Measurements from ENCODE around the gene PLEKHH2. TPM values are rescaled to one million over a fixed set of nuclear protein-coding genes. Genes with fewer than 3 reads are reported as not detected.
A peak's percentile ranks its signal among the peaks of the same experiment; 100 is the strongest.
"Not testable (repeated sequence)": the region's sequence is repeated elsewhere in the genome, so short reads cannot be mapped to it uniquely, and the experiment has no call there.

Gene PLEKHH2
- total RNA-seq = 16.2 TPM

DNA sequence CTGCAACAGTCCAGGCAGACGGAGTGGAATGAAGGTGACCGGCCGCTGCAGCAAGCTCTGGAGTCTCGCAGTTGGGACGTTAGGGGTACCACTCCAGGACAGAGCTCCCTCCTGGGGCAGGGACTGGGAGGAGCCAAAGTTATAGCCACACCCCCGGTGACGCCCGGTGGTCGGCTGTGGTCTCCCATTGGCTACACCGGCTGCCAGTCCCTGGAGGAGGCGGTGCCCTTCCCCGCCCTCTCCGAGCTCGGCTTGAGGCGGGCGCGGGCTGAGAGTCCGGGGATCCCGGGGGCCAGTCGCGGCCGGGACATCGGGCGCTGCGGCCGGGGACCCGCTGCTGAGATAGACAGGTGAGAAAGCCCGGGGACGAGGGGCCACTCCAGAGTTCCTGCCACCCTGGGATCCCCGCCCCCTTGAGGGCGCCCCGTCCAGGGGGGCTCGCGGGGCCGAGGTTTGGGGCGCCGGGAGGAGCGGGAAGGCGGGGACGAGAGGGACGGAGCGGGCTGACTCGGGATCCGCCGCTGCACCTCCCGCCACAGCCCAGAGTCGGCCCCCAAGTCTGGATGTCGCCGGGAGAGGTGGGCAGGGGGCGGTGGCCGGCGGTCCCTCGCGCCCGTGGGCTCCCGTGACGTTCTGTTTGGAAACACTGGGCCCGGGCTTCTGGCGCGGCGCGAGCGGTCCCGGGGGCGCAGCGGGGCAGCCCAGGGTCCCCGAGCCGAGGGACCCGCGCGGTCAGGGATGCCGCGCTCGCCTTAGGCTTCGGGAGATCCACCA lies at the start of gene PLEKHH2:
PLEKHH2 (plus strand) TSS at position 231 of the 774 bp plus-strand sequence. CDS start 7,414 bp downstream, outside the sequence.
- Histone ChIP-seq H3K4me1 (ENCODE audit: control insufficient read depth in 3 of 3, insufficient read depth in 3 of 3, low read length in 3 of 3) (peaks cover 0 to 9% (median 4%) of the 10 kb centered on the region in 3 donors), H3K36me3 (ENCODE audit: control insufficient read depth in 3 of 3, insufficient read depth in 3 of 3, low read length in 3 of 3) (no peaks in the 10 kb centered on the region), H3K27ac (ENCODE audit: low read depth, low read length) (peak within 1 kb of the TSS; percentile 25), H3K9me3 (ENCODE audit: control insufficient read depth in 3 of 3, low read length in 3 of 3) (no peaks in the 10 kb centered on the region), H3K9ac (ENCODE audit: low read depth in 1 of 3, low read length in 3 of 3) (peak within 1 kb of the TSS; percentile 35 to 69 (median 67)), H3K4me3 (ENCODE audit: low read length in 3 of 3) (peak within 1 kb of the TSS; percentile 63 to 75 (median 65)), H3K27me3 (ENCODE audit: control insufficient read depth in 3 of 3, insufficient read depth in 3 of 3, low read length in 3 of 3) (peaks cover 19 to 32% (median 20%) of the 10 kb centered on the region in 3 donors)

DNA sequence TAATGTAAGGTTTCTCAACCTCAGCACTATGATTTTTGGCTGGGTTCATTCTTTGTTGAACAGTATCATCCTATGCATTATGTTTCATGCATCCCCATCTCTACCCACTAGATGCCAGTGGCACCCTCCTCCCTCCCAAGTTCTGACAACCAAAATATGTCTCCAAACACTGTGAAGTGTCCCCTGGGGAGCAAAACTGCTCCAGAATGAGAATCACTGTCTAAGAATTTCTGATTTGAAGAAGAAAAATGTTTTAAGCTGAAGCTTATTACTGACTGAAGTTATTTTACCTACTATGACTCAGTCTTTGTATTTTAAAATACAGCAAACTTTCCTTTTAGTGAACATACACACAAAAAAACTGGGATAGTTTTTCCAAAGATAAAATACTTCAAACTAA lies 44.6 kb upstream of the PLEKHH2 start:
- no peak overlapping the region for H3K9ac ChIP-seq (ENCODE audit: low read depth in 1 of 3, low read length in 3 of 3)
- peaks cover 6 to 17% (median 14%) of the 10 kb centered on the region in 3 donors for H3K4me1 ChIP-seq (ENCODE audit: control insufficient read depth in 3 of 3, insufficient read depth in 3 of 3, low read length in 3 of 3)
- peaks cover 3 to 20% (median 16%) of the 10 kb centered on the region in 3 donors for H3K36me3 ChIP-seq (ENCODE audit: control insufficient read depth in 3 of 3, insufficient read depth in 3 of 3, low read length in 3 of 3)
- no peaks in the 10 kb centered on the region for H3K27me3 ChIP-seq (ENCODE audit: control insufficient read depth in 3 of 3, insufficient read depth in 3 of 3, low read length in 3 of 3)
- H3K9me3 ChIP-seq (ENCODE audit: control insufficient read depth in 3 of 3, low read length in 3 of 3) = no peaks in the 10 kb centered on the region
- no peak overlapping the region for H3K4me3 ChIP-seq (ENCODE audit: low read length in 3 of 3)
- H3K27ac ChIP-seq (ENCODE audit: low read depth, low read length) = no peak overlapping the region

DNA sequence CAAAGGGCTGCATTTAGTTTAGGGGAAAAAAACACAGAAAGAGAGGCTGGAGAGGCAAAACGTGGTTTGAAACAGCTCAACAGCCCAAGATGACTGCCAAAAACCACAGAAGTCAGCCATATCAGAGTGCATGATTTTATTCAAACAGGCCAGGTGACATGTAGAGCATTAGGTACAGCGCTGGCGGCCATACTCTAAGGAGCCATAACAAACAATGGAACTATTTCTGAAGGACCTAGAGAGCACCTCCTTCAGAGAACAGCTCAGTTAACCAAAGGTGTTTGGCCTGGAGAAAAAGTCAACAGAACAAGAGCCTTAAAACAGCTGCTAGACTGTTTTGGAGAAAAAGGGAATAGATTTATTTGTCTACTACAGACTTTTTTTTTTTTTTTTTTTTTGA lies 43.8 kb upstream of the PLEKHH2 start:
- peaks cover 6 to 17% (median 14%) of the 10 kb centered on the region in 3 donors for H3K4me1 ChIP-seq (ENCODE audit: control insufficient read depth in 3 of 3, insufficient read depth in 3 of 3, low read length in 3 of 3)
- H3K27ac ChIP-seq (ENCODE audit: low read depth, low read length) = no peak overlapping the region
- no peak overlapping the region for H3K4me3 ChIP-seq (ENCODE audit: low read length in 3 of 3)
- no peak overlapping the region for H3K9ac ChIP-seq (ENCODE audit: low read depth in 1 of 3, low read length in 3 of 3)
- H3K9me3 ChIP-seq (ENCODE audit: control insufficient read depth in 3 of 3, low read length in 3 of 3) = no peaks in the 10 kb centered on the region
- peaks cover 3 to 17% (median 16%) of the 10 kb centered on the region in 3 donors for H3K36me3 ChIP-seq (ENCODE audit: control insufficient read depth in 3 of 3, insufficient read depth in 3 of 3, low read length in 3 of 3)
- no peaks in the 10 kb centered on the region for H3K27me3 ChIP-seq (ENCODE audit: control insufficient read depth in 3 of 3, insufficient read depth in 3 of 3, low read length in 3 of 3)

DNA sequence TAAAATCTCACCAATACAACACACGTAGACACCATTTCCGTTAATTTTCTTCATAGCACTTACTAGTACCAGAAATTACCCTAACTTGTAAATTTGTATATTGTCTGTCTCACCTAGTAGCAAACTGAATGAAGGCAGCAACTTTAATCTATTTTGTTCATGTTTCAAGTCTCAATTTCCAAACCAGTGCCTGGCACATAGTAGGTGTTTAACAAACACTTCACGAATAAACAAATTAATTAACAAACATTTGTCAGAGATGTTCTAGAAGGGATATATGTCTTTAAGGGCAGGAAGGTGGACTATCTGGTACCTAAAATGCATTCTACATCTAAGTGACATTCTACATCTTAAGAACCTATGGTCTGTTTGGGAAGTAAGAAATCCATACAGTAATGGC lies 42.2 kb upstream of the PLEKHH2 start:
- H3K27me3 ChIP-seq (ENCODE audit: control insufficient read depth in 3 of 3, insufficient read depth in 3 of 3, low read length in 3 of 3) = no peaks in the 10 kb centered on the region
- H3K36me3 ChIP-seq (ENCODE audit: control insufficient read depth in 3 of 3, insufficient read depth in 3 of 3, low read length in 3 of 3) = peaks cover 0 to 10% (median 10%) of the 10 kb centered on the region in 3 donors
- peak overlapping the region; percentile 93 to 99 (median 96) for H3K4me3 ChIP-seq (ENCODE audit: low read length in 3 of 3)
- peak overlapping the region; percentile 89 to 93 (median 89) for H3K9ac ChIP-seq (ENCODE audit: low read depth in 1 of 3, low read length in 3 of 3)
- H3K4me1 ChIP-seq (ENCODE audit: control insufficient read depth in 3 of 3, insufficient read depth in 3 of 3, low read length in 3 of 3) = peaks cover 6 to 17% (median 14%) of the 10 kb centered on the region in 3 donors
- no peaks in the 10 kb centered on the region for H3K9me3 ChIP-seq (ENCODE audit: control insufficient read depth in 3 of 3, low read length in 3 of 3)
- H3K27ac ChIP-seq (ENCODE audit: low read depth, low read length) = peak overlapping the region; percentile 93

DNA sequence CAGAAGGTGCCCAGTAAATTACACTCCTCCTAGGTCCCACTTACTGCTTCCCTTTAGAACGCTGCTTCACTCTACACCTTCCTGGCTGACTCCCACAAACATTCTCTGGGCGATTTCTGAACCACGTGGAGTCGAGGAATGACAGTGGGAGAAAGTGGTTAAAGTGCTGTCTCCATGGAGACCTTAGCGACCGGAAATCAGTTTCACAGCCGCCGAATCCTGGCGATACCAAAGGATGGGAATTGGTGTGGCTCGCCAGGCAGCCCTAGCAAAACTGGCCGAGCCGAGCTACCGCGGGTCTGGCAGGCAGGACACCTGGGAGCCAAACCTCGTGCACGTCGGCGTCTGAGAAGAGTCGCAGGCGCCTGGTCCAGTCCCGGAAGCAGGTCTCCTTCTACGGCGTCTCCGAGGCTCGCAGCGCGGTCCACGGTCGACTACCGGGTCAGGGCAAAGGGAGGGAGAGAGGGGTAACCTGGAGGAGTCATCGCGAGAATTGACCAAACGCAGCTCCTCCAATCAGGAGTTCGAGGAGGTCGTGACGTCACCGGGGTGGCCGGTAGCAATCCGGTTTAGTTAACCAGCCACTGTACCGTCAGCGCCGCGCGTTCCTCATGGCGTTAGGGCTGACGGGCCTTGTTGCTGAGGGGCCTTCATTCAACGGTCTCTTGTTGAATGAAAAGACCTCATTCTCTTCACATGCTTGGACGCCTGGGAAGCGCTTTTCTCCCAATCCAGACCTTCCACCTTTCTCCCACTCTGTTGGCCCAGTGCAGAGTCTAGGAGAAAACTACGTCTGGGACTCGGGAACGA lies 41.3 kb upstream of the PLEKHH2 start, which contains the start of gene THADA:
THADA (minus strand) TSS at position 436 of the 810 bp plus-strand sequence. CDS start 3,646 bp downstream, outside the sequence.
- Histone ChIP-seq H3K4me3 (ENCODE audit: low read length in 3 of 3) (peak within 1 kb of the TSS; percentile 93 to 99 (median 96)), H3K9ac (ENCODE audit: low read depth in 1 of 3, low read length in 3 of 3) (peak within 1 kb of the TSS; percentile 89 to 93 (median 89)), H3K9me3 (ENCODE audit: control insufficient read depth in 3 of 3, low read length in 3 of 3) (no peaks in the 10 kb centered on the region), H3K4me1 (ENCODE audit: control insufficient read depth in 3 of 3, insufficient read depth in 3 of 3, low read length in 3 of 3) (peaks cover 6 to 17% (median 14%) of the 10 kb centered on the region in 3 donors), H3K27me3 (ENCODE audit: control insufficient read depth in 3 of 3, insufficient read depth in 3 of 3, low read length in 3 of 3) (no peaks in the 10 kb centered on the region), H3K36me3 (ENCODE audit: control insufficient read depth in 3 of 3, insufficient read depth in 3 of 3, low read length in 3 of 3) (peaks cover 0 to 5% (median 4%) of the 10 kb centered on the region in 3 donors), H3K27ac (ENCODE audit: low read depth, low read length) (peak within 1 kb of the TSS; percentile 93)

DNA sequence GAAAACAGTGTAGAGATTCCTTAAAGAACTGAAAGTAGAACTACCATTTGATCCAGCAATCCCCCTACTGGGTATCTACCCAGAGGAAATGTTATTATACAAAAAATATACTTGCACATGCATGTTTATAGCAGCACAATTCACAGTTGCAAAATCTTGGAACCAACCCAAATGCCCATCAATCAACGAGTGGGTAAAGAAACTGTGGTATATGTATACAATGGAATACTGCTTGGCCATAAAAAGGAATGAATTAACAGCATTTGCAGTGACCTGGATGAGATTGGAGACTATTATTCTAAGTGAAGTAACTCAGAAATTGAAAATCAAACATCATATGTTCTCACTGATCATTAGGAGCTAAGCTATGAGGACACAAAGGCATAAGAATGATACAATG lies 36.5 kb upstream of the PLEKHH2 start:
- H3K27ac ChIP-seq (ENCODE audit: low read depth, low read length); H3K36me3 ChIP-seq (ENCODE audit: control insufficient read depth in 3 of 3, insufficient read depth in 3 of 3, low read length in 3 of 3); H3K27me3 ChIP-seq (ENCODE audit: control insufficient read depth in 3 of 3, insufficient read depth in 3 of 3, low read length in 3 of 3); H3K4me3 ChIP-seq (ENCODE audit: low read length in 3 of 3); H3K9ac ChIP-seq (ENCODE audit: low read depth in 1 of 3, low read length in 3 of 3); H3K4me1 ChIP-seq (ENCODE audit: control insufficient read depth in 3 of 3, insufficient read depth in 3 of 3, low read length in 3 of 3); H3K9me3 ChIP-seq (ENCODE audit: control insufficient read depth in 3 of 3, low read length in 3 of 3): not testable (repeated sequence)

DNA sequence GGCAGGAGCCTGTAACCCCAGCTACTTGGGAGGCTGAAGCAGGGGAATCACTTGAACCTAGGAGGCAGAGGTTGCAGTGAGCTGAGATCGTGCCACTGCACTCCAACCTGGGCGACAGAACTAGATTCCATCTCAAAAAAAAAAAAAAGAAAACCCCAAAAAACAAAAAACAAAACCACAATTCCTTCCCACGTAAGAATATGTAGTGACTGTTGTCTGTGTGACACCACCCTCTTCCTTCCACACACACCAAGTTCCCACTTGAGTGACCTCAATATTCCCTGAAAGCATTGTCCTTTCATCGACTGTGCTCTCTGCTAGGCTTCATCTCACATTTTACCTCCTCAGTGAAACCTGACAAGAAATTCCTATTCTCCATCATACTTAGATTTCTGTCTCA lies 32.4 kb upstream of the PLEKHH2 start:
- Histone ChIP-seq H3K27ac (ENCODE audit: low read depth, low read length) (no peak overlapping the region), H3K27me3 (ENCODE audit: control insufficient read depth in 3 of 3, insufficient read depth in 3 of 3, low read length in 3 of 3) (no peaks in the 10 kb centered on the region), H3K4me1 (ENCODE audit: control insufficient read depth in 3 of 3, insufficient read depth in 3 of 3, low read length in 3 of 3) (no peaks in the 10 kb centered on the region), H3K9ac (ENCODE audit: low read depth in 1 of 3, low read length in 3 of 3) (no peak overlapping the region), H3K36me3 (ENCODE audit: control insufficient read depth in 3 of 3, insufficient read depth in 3 of 3, low read length in 3 of 3) (no peaks in the 10 kb centered on the region), H3K9me3 (ENCODE audit: control insufficient read depth in 3 of 3, low read length in 3 of 3) (no peaks in the 10 kb centered on the region), H3K4me3 (ENCODE audit: low read length in 3 of 3) (no peak overlapping the region)

DNA sequence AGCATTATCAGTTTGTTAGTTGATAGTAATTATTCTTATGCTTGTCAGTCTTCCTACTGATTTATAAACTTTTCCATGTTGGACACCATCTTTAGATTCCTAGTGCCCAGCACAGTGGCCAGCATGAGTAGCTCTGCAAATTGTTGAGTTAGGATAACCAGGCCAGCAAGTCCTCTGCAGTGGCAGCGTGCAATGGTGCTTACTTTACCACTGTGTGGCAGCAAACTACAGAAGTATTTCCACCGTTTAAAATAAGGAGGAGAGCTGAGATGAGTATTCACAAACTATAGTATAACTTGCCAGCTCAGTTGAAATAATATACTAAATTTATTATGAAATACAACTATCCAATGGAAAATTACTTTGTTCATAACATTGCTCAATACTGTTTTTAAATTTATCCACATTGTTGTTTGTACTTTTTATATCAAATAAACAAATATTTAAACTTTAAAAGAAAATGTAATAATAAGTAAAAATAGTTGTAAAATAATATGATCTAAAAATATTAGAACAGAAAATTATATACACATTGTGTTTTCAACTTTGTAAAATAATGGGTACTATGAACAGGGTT lies 31.9 kb upstream of the PLEKHH2 start:
- Histone ChIP-seq H3K27me3 (ENCODE audit: control insufficient read depth in 3 of 3, insufficient read depth in 3 of 3, low read length in 3 of 3) (no peaks in the 10 kb centered on the region), H3K9me3 (ENCODE audit: control insufficient read depth in 3 of 3, low read length in 3 of 3) (no peaks in the 10 kb centered on the region), H3K27ac (ENCODE audit: low read depth, low read length) (no peak overlapping the region), H3K9ac (ENCODE audit: low read depth in 1 of 3, low read length in 3 of 3) (no peak overlapping the region), H3K4me3 (ENCODE audit: low read length in 3 of 3) (no peak overlapping the region), H3K4me1 (ENCODE audit: control insufficient read depth in 3 of 3, insufficient read depth in 3 of 3, low read length in 3 of 3) (no peaks in the 10 kb centered on the region), H3K36me3 (ENCODE audit: control insufficient read depth in 3 of 3, insufficient read depth in 3 of 3, low read length in 3 of 3) (no peaks in the 10 kb centered on the region)

DNA sequence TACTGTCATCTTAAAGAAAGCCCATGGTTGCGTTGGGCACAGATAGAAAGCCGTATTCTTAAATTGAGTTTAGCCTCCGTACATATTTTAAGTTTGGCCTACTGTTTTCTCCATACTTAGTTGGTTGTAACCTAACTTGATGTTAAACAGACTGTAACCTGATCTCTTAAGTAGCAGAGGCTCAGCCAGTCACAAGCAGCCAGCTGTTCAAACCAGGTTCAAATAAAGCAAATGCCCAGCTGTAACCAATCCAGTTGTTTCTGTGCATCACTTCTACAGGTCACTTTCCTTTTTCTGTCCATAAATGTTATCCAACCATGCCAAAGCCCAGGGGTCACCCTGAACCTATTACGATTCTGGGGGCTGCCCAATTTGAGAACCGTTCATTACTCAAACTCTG lies 31.2 kb upstream of the PLEKHH2 start:
- Histone ChIP-seq H3K27me3 (ENCODE audit: control insufficient read depth in 3 of 3, insufficient read depth in 3 of 3, low read length in 3 of 3) (no peaks in the 10 kb centered on the region), H3K9ac (ENCODE audit: low read depth in 1 of 3, low read length in 3 of 3) (no peak overlapping the region), H3K9me3 (ENCODE audit: control insufficient read depth in 3 of 3, low read length in 3 of 3) (no peaks in the 10 kb centered on the region), H3K27ac (ENCODE audit: low read depth, low read length) (no peak overlapping the region), H3K4me1 (ENCODE audit: control insufficient read depth in 3 of 3, insufficient read depth in 3 of 3, low read length in 3 of 3) (no peaks in the 10 kb centered on the region), H3K4me3 (ENCODE audit: low read length in 3 of 3) (no peak overlapping the region), H3K36me3 (ENCODE audit: control insufficient read depth in 3 of 3, insufficient read depth in 3 of 3, low read length in 3 of 3) (no peaks in the 10 kb centered on the region)
